Activated naive CD8-positive, alpha-beta T cell treated with anti-CD3 and anti-CD28 coated beads, Interleukin-2, amount 50 U/mL, for 16 hours (primary cell): Measurements from ENCODE around the gene TFF1.

Experiments used
- DNase-seq: peaks from one replicate; pipeline ENCODE4 v3.0.0-alpha.2; 2020; ENCODE audit warnings: low read depth, low spot score

Gene TFF1

GRCh38 chr21:42382915-42383314 lies 16.6 kb upstream of the TFF1 start:
- no peak for DNase-seq

- DNase-seq: no peak
These were observed 15.1 kb upstream of the TFF1 start for GRCh38 chr21:42381347-42381984.

GRCh38 chr21:42379426-42380215 lies 13.3 kb upstream of the TFF1 start:
- DNase-seq: no peak

- DNase-seq: no peak
These were observed 12.1 kb upstream of the TFF1 start for GRCh38 chr21:42378418-42378817.

- DNase-seq: no peak
These were observed 11.6 kb upstream of the TFF1 start for GRCh38 chr21:42377951-42378340.

GRCh38 chr21:42377211-42377950 lies 11.0 kb upstream of the TFF1 start:
- no peak for DNase-seq

- DNase-seq: no peak
These were observed 10.1 kb upstream of the TFF1 start for GRCh38 chr21:42376338-42376982.

GRCh38 chr21:42375966-42376337 lies 9.6 kb upstream of the TFF1 start:
- no peak for DNase-seq

GRCh38 chr21:42375506-42375905 lies 9.2 kb upstream of the TFF1 start:
- DNase-seq: no peak

- no peak for DNase-seq
These were observed 8.6 kb upstream of the TFF1 start for GRCh38 chr21:42374864-42375499.

GRCh38 chr21:42374457-42374856 lies 8.1 kb upstream of the TFF1 start:
- DNase-seq: no peak

- no peak for DNase-seq
These were observed 7.6 kb upstream of the TFF1 start for GRCh38 chr21:42373908-42374455.

GRCh38 chr21:42373196-42373907 lies 7.0 kb upstream of the TFF1 start:
- no peak for DNase-seq

GRCh38 chr21:42370894-42371654 lies 4.7 kb upstream of the TFF1 start:
- no peak for DNase-seq

- no peak for DNase-seq
These were observed 3.5 kb upstream of the TFF1 start for GRCh38 chr21:42369821-42370220.

GRCh38 chr21:42367367-42368165 lies 1.2 kb upstream of the TFF1 start:
- no peak for DNase-seq

- DNase-seq: no peak
These were observed 565 bp downstream of the TFF1 start for GRCh38 chr21:42365770-42366169.

GRCh38 chr21:42364304-42364865 lies 1.9 kb downstream of the TFF1 start:
- DNase-seq: no peak

- DNase-seq: no peak
These were observed 3.0 kb downstream of the TFF1 start for GRCh38 chr21:42363312-42363711.
